Endodermal cell (in vitro differentiated cells): ENCODE results near the gene PRG3. TPM values are rescaled to one million over a fixed set of nuclear protein-coding genes. Genes with fewer than 3 reads are reported as not detected.

Experiments used
- DNase-seq: peaks from one replicate; pipeline ENCODE4 v3.0.0-alpha.2; 2017
- H3K27ac ChIP-seq: 2 replicates; pipeline ENCODE4 v1.5.1; 2013; ENCODE audit warnings: mild to moderate bottlenecking, low read depth, low read length, moderate library complexity
- H3K27me3 ChIP-seq: 2 replicates; pipeline ENCODE4 v1.6.1; 2013; ENCODE audit warnings: mild to moderate bottlenecking, low read length, moderate library complexity; ENCODE audit not compliant: insufficient read depth, control insufficient read depth, poor library complexity, severe bottlenecking
- H3K36me3 ChIP-seq: 2 replicates; pipeline ENCODE4 v1.7.0; 2013; ENCODE audit warnings: mild to moderate bottlenecking, low read length, moderate library complexity; ENCODE audit not compliant: control insufficient read depth, insufficient read depth
- H3K4me1 ChIP-seq: one replicate; pipeline ENCODE4 v1.7.0; 2013; ENCODE audit warnings: low read length; ENCODE audit not compliant: control insufficient read depth, insufficient read depth
- H3K4me3 ChIP-seq: 2 replicates; pipeline ENCODE4 v1.5.1; 2013; ENCODE audit warnings: mild to moderate bottlenecking, low read length, moderate library complexity
- H3K9ac ChIP-seq: 2 replicates; pipeline ENCODE4 v1.6.1; 2013; ENCODE audit warnings: mild to moderate bottlenecking, low read length, moderate library complexity; ENCODE audit not compliant: poor library complexity, severe bottlenecking; ENCODE audit errors: extremely low read depth
- H3K9me3 ChIP-seq: 2 replicates; pipeline ENCODE4 v1.6.1; 2013; ENCODE audit warnings: mild to moderate bottlenecking, low read length, moderate library complexity; ENCODE audit not compliant: control insufficient read depth
- H3K27ac Mint-ChIP-seq: 2 replicates; pipeline ENCODE4 v1.8.0; 2020; ENCODE audit warnings: mixed read lengths
- H3K27me3 Mint-ChIP-seq: 2 replicates; pipeline ENCODE4 v1.8.0; 2021; ENCODE audit warnings: mild to moderate bottlenecking, mixed read lengths; ENCODE audit not compliant: insufficient read depth
- H3K36me3 Mint-ChIP-seq: 2 replicates; pipeline ENCODE4 v1.8.0; 2020; ENCODE audit warnings: low read depth, mixed read lengths
- H3K4me1 Mint-ChIP-seq: 2 replicates; pipeline ENCODE4 v1.8.0; 2020; ENCODE audit warnings: mixed read lengths
- H3K4me3 Mint-ChIP-seq: 2 replicates; pipeline ENCODE4 v1.8.0; 2020; ENCODE audit warnings: mild to moderate bottlenecking, moderate library complexity, mixed read lengths
- H3K9me3 Mint-ChIP-seq: 2 replicates; pipeline ENCODE4 v1.8.0; 2020; ENCODE audit warnings: mild to moderate bottlenecking, mixed read lengths
- CTCF ChIP-seq: fragments of 200-600 bp; sonication (generic); conservative IDR thresholded peaks from 2 replicates; pipeline ENCODE4 v1.5.0; 2021; ENCODE audit warnings: antibody characterized with exemption, mild to moderate bottlenecking
- WGBS, 2 experiments: methylation state at CpG; one replicate each; pipeline versions ENCODE4 v1.1.5 to v1.1.7; 2013; ENCODE audit warnings: missing lambda C conversion rate in 2 of 2, mixed read lengths in 1 of 2; ENCODE audit not compliant: insufficient coverage in 1 of 2, insufficient read length in 1 of 2; 5-methylcytosine and 5-hydroxymethylcytosine counted together
- total RNA-seq, 2 donors: library from RNA; stranded (reverse); fragmentation: NEBNext Ultra II Directional in 1 of 2; extraction: Animal tissue kit (Norgen Biotek cat#: 25700) in 1 of 2; gene quantifications; 2 replicates in 1 of 2; 3 replicates in 1 of 2; pipeline ENCODE4 v1.2.1, GENCODE V29; 2021

Gene PRG3
- total RNA-seq, 2 donors from 2014 or later: not detected

- H3K36me3 ChIP-seq: peaks cover 71% of the 10 kb centered on the region
- H3K9me3 Mint-ChIP-seq: no peaks in the 10 kb centered on the region
Observed at GRCh38 chr11:57327721-57328120, 53.2 kb downstream of the PRG3 start.

More at GRCh38 chr11:57327721-57328120, 53.2 kb downstream of the PRG3 start:
- peak overlapping the region; percentile 32 for H3K27ac Mint-ChIP-seq
- peaks cover 67% of the 10 kb centered on the region for H3K36me3 Mint-ChIP-seq
- Histone ChIP-seq H3K27ac (no peak overlapping the region), H3K4me1 (peaks cover 17% of the 10 kb centered on the region), H3K27me3 (no peaks in the 10 kb centered on the region), H3K4me3 (no peak overlapping the region), H3K9me3 (no peaks in the 10 kb centered on the region), H3K9ac (no peak overlapping the region)
- no peak overlapping the region for H3K4me3 Mint-ChIP-seq
- H3K4me1 Mint-ChIP-seq: peaks cover 19% of the 10 kb centered on the region
- DNase-seq: no peak
- no peak for TF ChIP-seq CTCF
- H3K27me3 Mint-ChIP-seq: no peaks in the 10 kb centered on the region
- WGBS, 2 experiments: 93 to 94% methylated on average over 3 to 5 of the region's 5 CpGs

Other genes starting within 250 kb of the PRG3 start
- gene LRRC55, start 199.2 kb downstream of the PRG3 start, total RNA-seq: under 1 TPM in 1 of 2 donors, not detected in 1; 0.04 TPM
- gene APLNR, start 143.9 kb downstream of the PRG3 start, total RNA-seq: 1 to 10 TPM; 3.7 to 4.2 TPM
- 10 to 100 TPM; 60.4 to 73.8 TPM for gene TNKS1BP1, start 56.2 kb downstream of the PRG3 start, total RNA-seq
- gene SSRP1, start 45.3 kb downstream of the PRG3 start, total RNA-seq: 100 to 1,000 TPM; 145 to 182 TPM
- gene P2RX3, start 42.8 kb downstream of the PRG3 start, total RNA-seq: not detected
- under 1 TPM in 1 of 2 donors, not detected in 1; 0.42 TPM for gene PRG2, start 9.5 kb upstream of the PRG3 start, total RNA-seq
- gene SLC43A3, start 46.0 kb upstream of the PRG3 start, total RNA-seq: 10 to 100 TPM; 10.6 to 13.8 TPM
- 1 to 10 TPM in 1 of 2 donors, under 1 TPM in 1; 0.97 to 1.5 TPM for gene RTN4RL2, start 79.4 kb upstream of the PRG3 start, total RNA-seq
- gene SLC43A1, start 134.6 kb upstream of the PRG3 start, total RNA-seq: 1 to 10 TPM; 8.4 to 9.1 TPM
- 10 to 100 TPM; 77.4 to 79.8 TPM for gene TIMM10, start 149.6 kb upstream of the PRG3 start, total RNA-seq
- gene SMTNL1, start 156.4 kb upstream of the PRG3 start, total RNA-seq: under 1 TPM; 0.22 TPM
- gene UBE2L6, start 186.5 kb upstream of the PRG3 start, total RNA-seq: 10 to 100 TPM in 1 of 2 donors, 1 to 10 TPM in 1; 8.1 to 11.3 TPM
- 10 to 100 TPM; 67.8 to 73.5 TPM for gene SERPING1, start 216.5 kb upstream of the PRG3 start, total RNA-seq